LoVo (cell line): Measurements from ENCODE around the gene SPIRE2.
"Not testable (repeated sequence)": the region's sequence is repeated elsewhere in the genome, so short reads cannot be mapped to it uniquely, and the experiment has no call there.

Experiments
- DNase-seq: peaks from one replicate; pipeline ENCODE4 v3.0.0-alpha.2; 2016; ENCODE audit warnings: low spot score

The SPIRE2 gene

DNA sequence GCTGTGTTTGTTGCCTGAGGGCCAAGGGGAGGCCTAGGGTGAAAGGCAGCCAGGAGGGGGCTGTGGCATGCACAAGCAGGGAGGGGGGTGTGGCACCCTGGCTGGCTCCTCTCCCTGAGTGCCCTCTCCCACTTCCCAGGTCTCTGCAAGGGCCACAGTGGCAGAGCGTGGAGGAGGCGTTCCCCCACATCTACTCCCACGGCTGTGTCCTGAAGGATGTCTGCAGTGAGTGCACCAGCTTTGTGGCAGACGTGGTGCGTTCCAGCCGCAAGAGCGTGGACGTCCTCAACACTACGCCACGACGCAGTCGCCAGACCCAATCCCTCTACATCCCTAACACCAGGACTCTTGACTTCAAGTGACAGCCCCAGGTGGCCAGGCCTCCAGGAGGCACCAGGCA is 41.6 kb downstream of the SPIRE2 start:
- no peak for DNase-seq

DNA sequence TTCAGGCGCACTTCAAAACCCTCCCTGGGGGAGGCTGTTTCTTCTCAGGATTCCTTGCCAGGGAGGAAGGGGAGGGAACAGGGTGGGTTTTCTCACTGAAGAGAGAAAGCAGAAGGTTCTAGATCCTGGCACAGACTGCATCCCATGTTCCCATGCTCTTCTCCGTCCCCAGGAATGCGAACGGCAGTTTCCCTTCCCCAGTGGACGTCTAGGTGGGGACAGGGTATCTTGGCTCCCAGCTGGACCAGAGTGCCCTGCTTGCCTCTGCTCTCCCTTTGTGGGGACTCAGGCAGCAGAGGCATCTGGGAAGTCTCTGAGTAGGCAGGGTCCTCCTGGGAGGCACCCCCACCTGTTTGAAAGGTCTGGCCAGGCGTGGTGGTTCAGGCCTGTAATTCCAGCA is 42.2 kb downstream of the SPIRE2 start:
- DNase-seq = no peak

DNA sequence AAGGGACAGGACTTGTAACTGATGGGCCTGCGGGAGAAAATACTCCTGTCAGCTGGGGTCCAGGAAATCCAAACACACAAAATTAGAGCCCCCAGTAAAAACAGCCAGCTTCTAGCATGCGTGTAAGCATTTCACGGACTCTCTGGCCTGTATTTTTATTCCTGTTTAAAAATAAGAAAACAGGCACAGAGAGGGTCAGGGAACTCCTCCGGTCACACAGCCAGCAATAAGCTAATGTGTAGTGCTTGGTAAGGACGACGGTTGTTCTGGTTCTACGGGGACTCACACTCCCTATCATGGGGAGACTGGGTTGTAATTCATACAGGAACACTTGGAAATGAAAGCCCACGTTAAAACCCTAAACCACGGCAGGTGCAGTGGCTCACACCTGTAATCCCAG is 43.6 kb downstream of the SPIRE2 start:
- no peak for DNase-seq

DNA sequence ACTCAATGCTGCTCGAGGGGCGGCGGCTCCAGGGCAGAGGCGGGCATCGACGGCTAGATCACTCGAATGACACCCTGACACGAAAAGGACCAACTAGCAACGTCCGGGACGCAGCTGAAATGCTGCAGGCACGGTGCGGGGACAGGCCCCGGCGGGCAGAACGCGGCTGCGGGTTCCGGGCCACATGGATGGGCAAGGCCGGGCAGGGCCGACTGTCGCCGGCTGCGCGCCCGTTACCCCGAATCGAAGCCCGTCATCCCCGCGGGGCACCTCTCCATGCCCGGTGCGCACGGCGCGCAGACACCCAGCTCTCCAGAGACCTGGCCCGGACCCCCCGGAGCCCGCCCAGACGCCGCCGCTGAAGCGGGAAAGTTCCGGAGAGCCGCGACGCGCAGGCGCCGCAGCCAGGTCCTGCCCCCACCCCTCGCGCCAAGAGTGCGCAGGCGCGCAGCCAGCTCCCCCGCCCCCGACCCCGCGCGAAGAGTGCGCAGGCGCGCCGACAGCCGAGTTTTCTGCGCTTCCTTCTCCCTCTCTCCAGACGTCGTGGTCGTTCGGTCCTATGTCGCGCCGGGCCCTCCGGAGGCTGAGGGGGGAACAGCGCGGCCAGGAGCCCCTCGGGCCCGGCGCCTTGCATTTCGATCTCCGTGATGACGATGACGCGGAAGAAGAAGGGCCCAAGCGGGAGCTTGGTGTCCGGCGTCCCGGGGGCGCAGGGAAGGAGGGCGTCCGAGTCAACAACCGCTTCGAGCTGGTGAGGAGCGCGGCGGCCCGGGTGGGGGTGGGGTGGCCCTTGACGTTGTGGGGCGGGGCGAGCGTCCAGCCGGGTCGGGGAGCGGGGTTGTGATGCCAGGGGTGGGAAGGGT is 45.1 kb downstream of the SPIRE2 start, which contains the start of gene TCF25:
TCF25 (plus strand) TSS at position 484 of the 863 bp plus-strand sequence; CDS start at position 560, 76 bp downstream.
- DNase-seq = peak; percentile 91

DNA sequence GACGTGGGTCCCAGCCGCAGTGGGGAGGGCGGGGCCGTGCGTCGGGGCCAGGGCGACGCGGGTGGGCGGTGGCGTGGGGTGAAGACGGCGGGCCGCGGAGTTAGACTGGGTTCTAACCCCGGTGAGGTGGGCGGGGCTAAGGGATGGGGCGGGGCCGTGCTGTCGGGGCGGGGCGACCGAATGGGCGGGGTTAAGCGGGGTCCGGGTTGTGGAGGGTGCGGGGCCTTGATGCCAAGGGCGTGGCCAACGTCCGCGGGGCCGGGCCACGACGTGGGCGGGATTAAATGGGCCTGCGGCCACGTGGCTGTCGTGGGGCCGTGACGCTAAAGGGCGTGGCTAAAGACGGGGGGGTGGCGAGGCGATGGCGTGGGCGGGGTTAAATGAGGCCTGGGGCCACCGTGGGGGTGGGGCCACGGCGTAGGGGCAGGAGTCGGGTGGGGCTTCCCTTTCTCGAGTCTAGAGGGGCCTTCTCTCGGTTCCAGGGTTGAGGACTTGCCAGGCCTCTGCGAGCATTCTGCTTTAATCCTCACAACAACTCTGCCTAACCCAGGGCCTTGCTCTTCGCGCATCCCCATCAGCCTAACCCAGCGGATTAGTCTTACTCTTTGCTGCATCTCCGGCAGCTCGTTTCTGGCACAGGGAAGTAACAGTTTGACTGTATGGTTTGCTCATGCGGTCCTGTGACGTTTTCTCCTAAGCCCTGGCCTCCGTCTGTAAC is 45.9 kb downstream of the SPIRE2 start:
- DNase-seq = peak; percentile 91

DNA sequence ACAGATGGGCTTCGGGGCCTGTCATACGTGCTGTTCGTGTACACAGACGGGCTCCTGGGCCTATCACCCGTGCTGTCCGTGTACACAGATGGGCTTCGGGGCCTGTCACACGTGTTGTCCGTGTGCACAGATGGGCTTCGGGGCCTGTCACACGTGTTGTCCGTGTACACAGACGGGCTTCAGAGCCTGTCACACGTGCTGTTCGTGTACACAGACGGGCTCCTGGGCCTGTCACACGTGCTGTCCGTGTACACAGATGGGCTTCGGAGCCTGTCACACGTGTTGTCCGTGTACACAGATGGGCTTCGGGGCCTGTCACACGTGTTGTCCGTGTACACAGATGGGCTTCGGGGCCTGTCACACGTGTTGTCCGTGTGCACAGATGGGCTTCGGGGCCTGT is 50.8 kb downstream of the SPIRE2 start:
- DNase-seq = not testable (repeated sequence)

DNA sequence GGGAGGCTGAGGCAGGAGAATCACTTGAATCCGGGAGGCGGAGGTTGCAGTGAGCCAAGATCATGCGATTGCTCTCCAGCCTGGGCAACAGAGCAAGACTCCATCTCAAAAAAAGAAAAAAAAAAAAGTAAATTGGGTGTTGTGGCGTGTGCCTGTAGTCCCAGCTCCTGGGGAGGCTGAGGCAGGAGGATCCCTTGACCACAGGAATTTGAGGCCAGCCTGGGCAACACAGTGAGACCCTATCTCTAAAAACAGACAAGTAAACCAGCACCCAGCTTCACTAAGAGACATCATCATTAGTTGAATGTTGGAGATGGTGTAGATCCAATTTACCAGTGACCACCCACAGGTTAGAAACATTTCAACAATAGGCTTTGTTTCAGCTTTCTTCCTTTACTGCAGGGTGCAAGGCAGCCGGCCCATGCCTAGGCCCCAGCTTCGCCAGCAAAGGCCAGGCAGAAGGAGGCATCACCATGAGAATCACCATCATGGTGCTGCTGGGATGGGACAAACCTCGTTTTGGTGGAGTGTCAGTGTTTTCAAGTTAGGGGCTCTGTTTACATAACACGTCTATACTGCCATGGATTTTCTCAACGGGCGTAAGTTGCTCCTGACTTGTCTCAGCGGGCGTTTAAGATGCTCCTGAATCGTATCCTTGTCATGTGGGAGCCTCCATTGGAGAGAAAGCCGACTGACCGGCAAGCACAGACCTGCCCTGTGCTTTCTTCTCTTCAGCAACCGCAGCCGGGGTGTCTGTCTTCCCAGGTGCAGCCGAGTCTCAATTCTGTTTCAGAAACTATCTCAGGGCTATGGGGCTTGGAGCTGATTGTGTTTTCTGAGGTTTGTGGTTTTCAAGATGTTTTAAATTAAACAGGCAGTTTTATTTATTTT is 52.4 kb downstream of the SPIRE2 start:
- no peak for DNase-seq

DNA sequence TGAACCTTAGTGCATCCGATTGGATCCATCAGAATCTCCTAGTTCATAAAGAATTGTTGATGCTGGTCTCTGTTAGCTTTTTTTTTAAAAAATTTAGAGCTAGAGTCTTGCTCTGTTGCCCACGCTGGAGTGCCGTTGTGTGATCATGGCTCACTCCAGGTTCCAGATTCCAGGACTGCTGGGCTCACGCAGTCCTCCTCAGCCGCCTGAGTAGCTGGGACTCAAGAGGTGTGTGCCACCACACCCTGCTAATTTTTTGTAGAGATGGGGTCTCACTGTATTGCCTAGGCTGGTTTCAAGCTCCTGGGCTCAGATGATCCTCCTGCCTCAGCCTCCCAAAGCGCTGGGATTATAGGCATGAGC is 53.1 kb downstream of the SPIRE2 start:
- DNase-seq = no peak

DNA sequence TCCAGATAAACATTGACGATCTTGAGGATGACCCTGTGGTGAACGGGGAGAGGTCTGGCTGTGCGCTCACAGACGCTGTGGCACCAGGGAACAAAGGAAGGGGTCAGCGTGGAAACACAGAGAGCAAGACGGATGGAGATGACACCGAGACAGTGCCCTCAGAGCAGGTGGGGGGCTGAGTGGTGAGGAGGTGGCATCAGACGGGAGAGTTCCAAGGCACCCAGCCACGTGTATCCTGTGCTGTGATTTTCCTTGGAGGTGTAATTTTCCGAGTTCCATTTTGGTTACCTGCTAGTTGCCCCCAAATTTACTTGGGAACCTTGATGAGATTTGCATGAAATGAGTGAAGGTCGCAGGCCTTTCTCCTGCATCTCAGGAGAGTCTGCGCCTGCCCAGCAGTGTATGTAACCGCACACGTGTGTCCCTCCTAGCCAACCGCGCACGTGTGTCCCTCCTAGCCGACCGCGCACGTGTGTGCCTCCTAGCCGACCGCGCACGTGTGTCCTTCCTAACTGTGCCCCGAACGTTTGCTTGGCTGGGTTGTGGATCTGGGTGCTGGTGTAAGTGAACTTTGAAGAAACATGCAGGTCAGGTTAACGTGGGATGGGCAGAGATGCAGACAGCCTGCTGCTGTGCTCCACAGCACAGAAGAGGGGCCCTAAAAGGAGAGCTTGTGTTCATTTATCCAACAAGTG is 55.2 kb downstream of the SPIRE2 start:
- no peak for DNase-seq

DNA sequence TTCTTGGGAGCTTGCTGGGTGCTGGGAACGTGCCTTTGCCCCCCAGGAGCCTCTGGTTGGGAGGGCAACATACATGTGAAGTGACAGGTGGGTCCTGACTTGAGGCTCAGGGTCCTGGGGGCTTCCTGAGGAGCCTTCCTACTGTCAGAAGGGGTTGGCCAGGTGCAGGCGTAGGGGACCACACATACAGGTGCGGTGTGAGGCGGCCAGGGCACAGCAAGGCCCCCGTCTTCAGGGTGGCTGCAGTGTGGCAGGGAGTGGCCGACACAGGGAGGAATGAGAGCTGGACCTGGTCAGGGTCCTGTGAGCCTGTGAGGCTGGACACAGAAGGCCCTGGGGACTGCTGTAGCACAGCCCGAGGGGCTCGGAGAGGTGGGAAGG is 55.8 kb downstream of the SPIRE2 start:
- DNase-seq = no peak

DNA sequence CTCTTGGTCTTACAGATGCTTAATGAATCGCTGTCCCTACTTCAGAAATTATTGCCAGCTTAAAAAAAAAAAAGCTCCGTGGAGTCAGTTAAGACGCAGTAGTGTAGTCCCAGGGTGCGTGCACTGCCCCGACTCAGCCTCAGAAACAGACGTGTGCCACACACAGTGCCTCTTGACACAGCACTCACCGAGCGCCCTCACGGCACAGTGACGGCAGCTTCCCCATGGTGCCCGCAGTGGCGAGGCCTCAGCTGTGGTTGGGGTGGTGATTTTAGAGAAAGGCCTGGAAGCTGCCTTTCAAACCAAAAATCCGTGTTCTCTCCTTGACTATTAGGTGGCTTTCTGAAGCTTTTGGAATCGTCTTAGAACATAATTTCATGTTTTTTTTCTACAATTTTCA is 59.0 kb downstream of the SPIRE2 start:
- no peak for DNase-seq

DNA sequence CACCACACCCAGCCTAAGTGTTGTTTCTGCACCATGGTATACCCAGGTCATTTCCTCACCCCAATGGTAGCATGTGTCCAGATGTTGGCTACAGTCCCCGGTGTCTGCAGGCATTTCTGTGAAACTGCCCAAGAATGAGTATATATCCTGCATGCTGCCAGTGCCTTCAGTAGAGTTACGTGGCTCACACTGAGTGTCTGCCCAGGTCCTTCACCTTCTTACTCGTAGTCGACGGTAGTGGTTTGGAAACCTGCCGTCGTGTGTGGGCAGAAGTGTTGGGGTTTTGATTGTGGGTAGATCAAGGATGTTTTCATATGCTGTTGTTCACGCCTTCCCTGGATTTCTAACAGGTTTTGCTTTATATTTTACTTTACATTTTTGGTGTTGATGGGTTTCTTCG is 61.9 kb downstream of the SPIRE2 start:
- no peak for DNase-seq

DNA sequence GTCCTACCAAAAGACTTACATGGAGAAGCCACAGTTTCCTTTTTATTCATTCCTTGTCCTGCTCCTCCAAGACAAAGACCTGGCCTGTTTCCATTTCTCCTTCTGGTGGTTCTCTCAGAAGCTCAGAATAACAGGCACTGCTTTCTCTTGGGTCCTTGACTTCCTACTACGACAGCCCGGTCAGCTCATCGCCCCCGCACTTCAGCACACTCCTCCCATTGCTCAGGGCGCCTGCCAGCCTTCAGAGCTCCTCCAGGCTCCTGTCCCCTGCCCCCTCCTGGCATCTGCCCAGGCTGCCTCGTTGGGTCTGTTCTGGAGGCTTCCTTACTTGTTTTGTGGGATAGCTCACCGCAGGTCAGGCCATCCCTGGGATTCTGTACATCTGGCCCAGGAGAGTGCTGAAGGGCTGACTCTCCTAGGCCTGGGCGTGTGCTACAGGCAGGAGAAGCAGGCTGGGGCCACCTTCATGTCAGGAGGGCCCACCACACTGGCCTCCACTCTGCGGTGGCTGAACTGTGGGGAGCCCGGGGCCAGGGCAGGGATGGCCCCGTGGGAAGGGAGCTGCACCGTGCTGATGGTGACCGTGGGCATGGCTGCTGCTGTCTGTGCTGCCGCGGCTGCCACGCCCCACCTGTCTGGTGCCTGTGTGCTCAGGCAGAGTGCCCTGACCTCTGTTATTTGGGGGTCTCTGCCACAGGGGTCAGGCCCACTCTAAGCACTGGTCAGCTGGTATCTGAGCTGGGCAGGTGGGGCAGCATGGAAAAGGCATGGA is 62.8 kb downstream of the SPIRE2 start:
- DNase-seq = no peak

DNA sequence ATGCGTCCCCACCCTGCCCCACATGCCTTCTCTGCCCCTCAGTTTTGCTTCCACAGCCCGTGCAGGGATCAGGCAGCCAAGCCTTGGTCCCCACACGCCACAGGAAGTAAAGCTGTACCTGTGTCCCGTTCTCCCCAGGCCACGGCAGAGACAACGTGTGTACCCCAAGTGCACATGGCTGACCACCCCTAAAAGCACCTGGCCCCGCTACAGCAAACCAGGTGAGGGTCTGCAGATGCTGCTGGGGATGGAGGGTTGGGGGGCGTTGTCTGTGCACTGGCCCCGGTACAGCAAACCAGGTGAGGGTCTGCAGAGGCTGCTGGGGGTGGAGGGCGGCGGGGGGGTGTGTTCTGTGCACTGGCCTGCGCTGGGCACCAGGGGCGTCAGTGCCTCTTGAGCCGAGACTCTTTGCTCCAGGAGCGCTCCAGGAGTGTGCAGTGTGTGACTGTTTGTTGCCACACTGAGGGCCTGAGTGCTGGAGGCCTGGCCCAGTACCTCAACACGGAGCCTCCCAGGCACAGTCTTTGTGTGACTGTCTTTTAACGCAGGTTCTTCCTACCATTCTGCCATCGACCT is 63.9 kb downstream of the SPIRE2 start:
- DNase-seq = no peak

DNA sequence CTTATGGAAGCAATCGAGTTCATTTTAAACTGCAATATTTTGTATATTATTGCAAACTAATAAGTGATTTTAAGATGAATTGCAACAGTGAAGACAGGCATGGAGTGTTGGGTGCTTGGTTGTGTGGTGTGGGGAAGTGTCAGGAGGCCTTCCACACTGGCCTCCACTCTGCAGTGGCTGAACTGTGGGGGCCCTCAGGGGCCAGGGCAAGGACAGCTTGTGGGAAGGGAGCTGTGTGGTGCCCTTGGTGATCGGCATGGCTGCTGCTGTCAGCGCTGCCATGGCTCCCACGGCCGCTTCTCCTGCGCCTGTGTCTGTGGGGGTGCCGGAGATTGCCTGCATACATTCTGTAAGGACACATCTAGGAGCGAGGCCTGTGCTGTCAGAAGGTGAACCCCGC is 64.4 kb downstream of the SPIRE2 start:
- no peak for DNase-seq

DNA sequence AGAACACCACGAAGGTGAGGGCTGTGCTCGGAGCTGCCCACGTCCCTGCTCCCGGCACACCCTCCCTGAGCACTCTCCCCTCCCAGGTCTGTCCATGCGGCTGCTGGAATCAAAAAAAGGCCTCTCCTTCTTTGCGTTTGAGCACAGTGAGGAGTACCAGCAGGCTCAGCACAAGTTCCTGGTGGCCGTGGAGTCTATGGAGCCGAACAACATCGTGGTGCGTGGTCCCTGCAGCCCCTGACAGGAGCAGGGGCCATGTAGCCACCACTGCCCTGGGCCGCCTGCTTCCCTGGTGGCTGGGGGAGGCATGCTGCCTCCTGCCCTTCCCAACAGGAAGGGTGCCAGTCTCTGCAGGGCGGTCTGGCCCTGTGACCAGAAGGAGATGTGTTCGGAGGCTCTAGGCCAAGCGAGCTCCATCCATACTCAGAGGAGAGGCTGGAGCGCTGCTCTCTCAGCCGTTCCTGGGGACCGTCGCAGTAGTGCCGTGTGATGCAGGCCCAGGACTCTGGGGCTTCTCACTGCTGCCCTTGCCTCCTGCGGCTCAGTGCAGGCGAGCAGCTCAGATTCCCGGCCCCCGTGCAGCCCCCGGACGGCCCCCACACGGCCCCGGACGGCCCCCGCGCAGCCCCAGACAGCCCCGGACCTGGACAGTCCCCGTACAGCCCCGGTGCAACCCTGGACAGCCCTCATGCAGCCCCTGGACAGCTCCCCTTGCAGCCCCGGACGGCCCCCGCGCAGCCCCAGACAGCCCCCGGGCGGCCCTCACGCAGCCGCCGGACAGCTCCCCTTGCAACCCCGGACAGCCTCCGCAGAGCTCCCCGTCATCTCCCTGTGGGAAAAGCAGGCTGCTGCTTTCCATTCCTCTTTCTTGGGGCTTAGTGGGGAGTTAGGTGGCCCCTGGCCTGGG is 65.6 kb downstream of the SPIRE2 start:
- DNase-seq = no peak

DNA sequence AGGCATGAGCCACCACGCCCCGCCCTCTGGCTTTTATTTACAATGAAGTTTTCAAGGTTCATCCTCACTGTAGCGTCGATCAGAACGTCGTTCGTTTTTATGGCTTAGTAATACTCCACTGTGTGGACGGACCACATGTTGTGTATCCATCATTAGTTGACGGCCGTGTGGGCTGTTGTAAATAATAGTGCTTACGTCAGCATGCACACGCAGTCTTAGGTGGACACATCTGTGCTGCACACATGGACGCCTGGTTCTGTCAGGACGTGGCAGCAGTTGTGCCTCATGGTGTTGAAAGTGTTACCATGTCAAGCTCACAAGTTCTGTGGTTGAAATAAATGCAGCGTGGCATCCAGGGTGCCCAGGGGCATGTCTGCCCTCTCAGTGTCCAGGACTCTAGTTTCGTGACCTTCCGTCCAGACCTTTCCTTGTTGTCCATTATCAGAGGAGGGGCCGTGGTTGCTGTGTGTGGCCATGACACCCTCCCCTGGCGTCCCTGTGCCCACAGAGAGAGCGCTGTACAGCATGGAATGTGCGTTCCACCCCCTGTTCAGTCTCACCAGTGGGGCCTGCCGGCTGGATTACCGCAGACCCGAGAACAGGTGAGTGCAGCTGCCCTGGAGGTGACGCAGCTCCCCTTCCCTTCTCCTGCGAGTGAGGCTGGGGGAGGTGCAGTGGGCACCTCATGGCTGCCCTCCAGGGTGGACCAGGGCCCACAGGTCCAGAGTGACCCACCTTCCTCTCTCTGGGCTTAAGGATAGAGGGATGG is 67.4 kb downstream of the SPIRE2 start:
- DNase-seq = no peak

DNA sequence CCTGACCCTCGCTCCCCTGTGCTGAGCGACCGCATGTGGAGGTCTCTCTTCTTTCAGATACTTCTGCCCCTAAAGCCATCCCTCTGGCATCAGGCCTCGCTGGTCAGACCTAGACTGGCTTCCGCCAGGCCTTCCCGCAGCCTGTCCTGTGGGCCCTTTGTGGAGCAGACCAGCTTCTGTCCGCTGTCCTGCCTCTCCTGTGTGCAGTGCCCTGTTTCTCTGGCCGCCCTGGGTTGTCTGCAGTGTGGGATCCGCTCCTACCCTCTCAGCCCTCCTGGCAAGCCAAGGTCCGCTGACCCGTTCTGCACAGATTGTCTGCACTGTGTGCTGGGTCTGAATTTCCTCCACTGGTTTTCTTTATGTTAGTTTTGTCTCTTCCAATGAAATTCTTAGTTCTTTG is 68.9 kb downstream of the SPIRE2 start:
- no peak for DNase-seq
